SK-N-SH (cell line): ENCODE measurements around the gene COL5A1. TPM values are rescaled to one million over a fixed set of nuclear protein-coding genes. Genes with fewer than 3 reads are reported as not detected.

ENCODE experiments used
- CTCF ChIA-PET: fragments of 300-600, 350-600 bp; formaldehyde crosslinking; extraction: SDS; loops from one replicate; lab custom pipeline; 2021; lab: Yijun Ruan, JAX
- POLR2A ChIA-PET: fragments of 350-600 bp; sonication (Branson Sonifier 250); formaldehyde crosslinking; extraction: SDS; loops from one replicate; lab custom pipeline; 2020; ENCODE audit warnings: antibody characterized with exemption, inconsistent platforms; lab: Yijun Ruan, JAX
- DNase-seq: peaks from one replicate; pipeline ENCODE4 v3.0.0; 2012
- H2AFZ ChIP-seq: fragments of 200-600 bp; sonication (generic); 2 replicates; pipeline ENCODE4 v1.8.1; 2016; ENCODE audit warnings: antibody characterized with exemption, mild to moderate bottlenecking, low read depth
- H3F3A ChIP-seq: fragments of 200-600 bp; sonication (generic); replicated peaks from 2 replicates; pipeline ENCODE3; 2016; ENCODE audit warnings: antibody characterized with exemption, mild to moderate bottlenecking; ENCODE audit not compliant: insufficient read depth
- H3K27ac ChIP-seq, 2 experiments: fragments of 200-500 bp in 1 of 2; fragments of 200-600 bp in 1 of 2; sonication (Bioruptor generic) in 1 of 2; sonication (generic), shearing (Covaris generic) in 1 of 2; 2 replicates each; pipeline versions ENCODE4 v1.5.1 to v1.6.1; 2014 to 2016; ENCODE audit warnings: low read depth in 2 of 2, inconsistent platforms in 1 of 2, low read length in 1 of 2, mild to moderate bottlenecking in 1 of 2, mixed read lengths in 1 of 2
- H3K27me3 ChIP-seq: fragments of 200-600 bp; sonication (generic), shearing (Covaris generic); 2 replicates; pipeline ENCODE4 v1.6.1; 2016; ENCODE audit warnings: mixed run types; ENCODE audit not compliant: insufficient read depth
- H3K36me3 ChIP-seq, 2 experiments: fragments of 200-500 bp in 1 of 2; fragments of 200-600 bp in 1 of 2; sonication (Bioruptor generic) in 1 of 2; sonication (generic) in 1 of 2; replicated peaks in 1 of 2; 2 replicates each; pipeline versions ENCODE3 to v1.5.1; 2014 to 2016; ENCODE audit warnings: low read length in 1 of 2, mild to moderate bottlenecking in 1 of 2; ENCODE audit not compliant: insufficient read depth in 2 of 2, control insufficient read depth in 1 of 2
- H3K4me1 ChIP-seq, 2 experiments: fragments of 200-500 bp in 1 of 2; fragments of 200-600 bp in 1 of 2; sonication (Bioruptor generic) in 1 of 2; sonication (generic), shearing (Covaris generic) in 1 of 2; 2 replicates each; pipeline versions ENCODE4 v1.5.1 to v1.6.1; 2014 to 2016; ENCODE audit warnings: low read depth in 1 of 2, low read length in 1 of 2, mixed run types in 1 of 2; ENCODE audit not compliant: insufficient read depth in 2 of 2, control insufficient read depth in 1 of 2
- H3K4me2 ChIP-seq: fragments of 200-600 bp; sonication (generic), shearing (Covaris generic); 2 replicates; pipeline ENCODE4 v1.6.1; 2017; ENCODE audit warnings: mixed run types
- H3K4me3 ChIP-seq, 2 experiments: fragments of 200-500 bp in 1 of 2; fragments of 200-600 bp in 1 of 2; sonication (Bioruptor generic) in 1 of 2; sonication (generic), shearing (Covaris generic) in 1 of 2; 2 replicates each; pipeline versions ENCODE4 v1.5.1 to v1.8.1; 2014 to 2016; ENCODE audit warnings: low read depth in 2 of 2, inconsistent platforms in 1 of 2, low read length in 1 of 2, mild to moderate bottlenecking in 1 of 2, mixed read lengths in 1 of 2, moderate library complexity in 1 of 2
- H3K79me2 ChIP-seq: fragments of 200-600 bp; sonication (generic); 2 replicates; pipeline ENCODE4 v1.8.1; 2017; ENCODE audit warnings: mild to moderate bottlenecking; ENCODE audit not compliant: insufficient read depth
- H3K9ac ChIP-seq: fragments of 200-600 bp; sonication (generic); 2 replicates; pipeline ENCODE4 v1.6.1; 2017; ENCODE audit warnings: mixed run types
- H3K9me2 ChIP-seq: fragments of 200-600 bp; sonication (generic); 2 replicates; pipeline ENCODE4 v1.6.1; 2017; ENCODE audit warnings: mixed run types
- H3K9me3 ChIP-seq: fragments of 200-600 bp; sonication (generic); 2 replicates; pipeline ENCODE4 v1.6.1; 2017; ENCODE audit warnings: mixed run types, mild to moderate bottlenecking, moderate library complexity
- H4K20me1 ChIP-seq: fragments of 200-600 bp; sonication (generic); 2 replicates; pipeline ENCODE4 v1.6.1; 2017; ENCODE audit warnings: mild to moderate bottlenecking, mixed run types; ENCODE audit not compliant: insufficient read depth
- ELF1 ChIP-seq: IDR thresholded peaks from 2 replicates; pipeline ENCODE4 v1.4.0; 2012
- EP300 ChIP-seq, 2 experiments: IDR thresholded peaks; 2 replicates each; pipeline versions ENCODE4 v1.4.0 to v1.6.1; 2012; ENCODE audit warnings: borderline replicate concordance in 1 of 2, low read depth in 1 of 2, low read length in 1 of 2
- EZH2phosphoT487 ChIP-seq: fragments of 200-600 bp; sonication (generic); IDR thresholded peaks from 2 replicates; pipeline ENCODE4 v1.6.1; 2017; ENCODE audit warnings: low read depth, mixed run types, mild to moderate bottlenecking, antibody characterized with exemption, moderate library complexity, borderline replicate concordance
- FOSL2 ChIP-seq: IDR thresholded peaks from 2 replicates; pipeline ENCODE4 v1.4.0; 2012; ENCODE audit warnings: low read depth, mild to moderate bottlenecking, moderate library complexity, borderline replicate concordance
- FOXJ3 ChIP-seq: sonication (generic); formaldehyde crosslinking; IDR thresholded peaks from 2 replicates; pipeline ENCODE4 v1.5.1; 2020; ENCODE audit warnings: mild to moderate bottlenecking, missing genetic modification reagents
- GABPA ChIP-seq: IDR thresholded peaks from 2 replicates; pipeline ENCODE4 v1.4.0; 2012; ENCODE audit warnings: low read depth, mild to moderate bottlenecking
- GATA2 ChIP-seq: sonication (generic); formaldehyde crosslinking; IDR thresholded peaks from 2 replicates; pipeline ENCODE4 v1.5.0; 2020; ENCODE audit warnings: mild to moderate bottlenecking, missing genetic modification reagents
- MEF2A ChIP-seq: IDR thresholded peaks from 2 replicates; pipeline ENCODE4 v1.4.0; 2012; ENCODE audit warnings: low read depth, borderline replicate concordance
- NFIC ChIP-seq: IDR thresholded peaks from 2 replicates; pipeline ENCODE4 v1.4.0; 2012; ENCODE audit warnings: borderline replicate concordance
- POLR2AphosphoS5 ChIP-seq: IDR thresholded peaks from 2 replicates; pipeline ENCODE4 v1.6.1; 2012; ENCODE audit warnings: low read depth, low read length
- RCOR1 ChIP-seq: fragments of 150-350 bp; IDR thresholded peaks from 2 replicates; pipeline ENCODE4 v1.6.1; 2017; ENCODE audit warnings: antibody characterized with exemption, low read length
- RXRA ChIP-seq: IDR thresholded peaks from 2 replicates; pipeline ENCODE4 v1.4.0; 2012; ENCODE audit warnings: low read depth, mild to moderate bottlenecking, borderline replicate concordance
- SMC3 ChIP-seq: IDR thresholded peaks from 2 replicates; pipeline ENCODE4 v1.6.1; 2012; ENCODE audit warnings: low read depth, low read length, improper control_type of control experiment
- TEAD4 ChIP-seq: IDR thresholded peaks from 2 replicates; pipeline ENCODE4 v1.4.0; 2012; ENCODE audit warnings: mild to moderate bottlenecking, borderline replicate concordance; ENCODE audit not compliant: insufficient read depth
- USF1 ChIP-seq: IDR thresholded peaks from 2 replicates; pipeline ENCODE4 v1.4.0; 2012; ENCODE audit warnings: low read depth, borderline replicate concordance
- WGBS: methylation state at CpG from one replicate; pipeline ENCODE4 v1.1.6; 2017; ENCODE audit warnings: low lambda C conversion rate; 5-methylcytosine and 5-hydroxymethylcytosine counted together
- polyA plus RNA-seq, 3 experiments: library from polyadenylated mRNA; depleted of rRNA; stranded (reverse); fragments of >200 nt; gene quantifications; 2 replicates each; pipeline ENCODE4 v1.2.3, GENCODE V29; 2012
- TF ChIP-seq, protein P1 (sequence below): IDR thresholded peaks from 2 replicates; pipeline ENCODE4 v1.4.0; 2012; ENCODE audit warnings: low read depth

Gene COL5A1
- polyA plus RNA-seq, 1 of the 3 experiments (the other 2 are of a cell fraction): 73.8 TPM

GRCh38 chr9:134891053-134891452 lies 249.4 kb downstream of the COL5A1 start:
- Histone ChIP-seq H3K9ac (no peak overlapping the region), H3K27ac (no peak overlapping the region), H3K4me1 (peaks cover 0 to 9% of the 10 kb centered on the region in 2 experiments; a peak in 1 of 4 replicates), H3K27me3 (peaks cover 7% of the 10 kb centered on the region; the same call in 1 of the 2 replicates), H3F3A (no peaks in the 10 kb centered on the region), H3K36me3 (no peaks in the 10 kb centered on the region), H3K9me3 (no peaks in the 10 kb centered on the region), H3K4me2 (no peak overlapping the region), H3K4me3 (no peak overlapping the region), H4K20me1 (0 out of 2 replicates have a peak, but pooled peaks cover 4% of the 10 kb centered on the region), H3K9me2 (no peaks in the 10 kb centered on the region), H2AFZ (no peak overlapping the region), H3K79me2 (no peaks in the 10 kb centered on the region)
- TF ChIP-seq SMC3: no peak
- TF ChIP-seq GATA2: no peak
- no peak for TF ChIP-seq USF1
- TF ChIP-seq EZH2phosphoT487: no peak
- TF ChIP-seq, protein P1, sequence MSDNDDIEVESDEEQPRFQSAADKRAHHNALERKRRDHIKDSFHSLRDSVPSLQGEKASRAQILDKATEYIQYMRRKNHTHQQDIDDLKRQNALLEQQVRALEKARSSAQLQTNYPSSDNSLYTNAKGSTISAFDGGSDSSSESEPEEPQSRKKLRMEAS: no peak
- no peak for TF ChIP-seq EP300 (IDR thresholded peaks at IDR 0.05; ENCODE audit: borderline replicate concordance in 1 of 2, low read depth in 1 of 2, low read length in 1 of 2)
- no peak for TF ChIP-seq POLR2AphosphoS5
- TF ChIP-seq FOXJ3: no peak
- no peak for TF ChIP-seq GABPA
- POLR2A ChIA-PET: no interaction called here
- CTCF ChIA-PET: interaction anchor here (1.0 kb wide), 1 partner anchor 96 kb away, joined by 3 read pairs; no protein-coding TSS in a partner anchor
- 63% methylated on average over 7 of the region's 8 CpGs for WGBS
- no peak for DNase-seq

DNA sequence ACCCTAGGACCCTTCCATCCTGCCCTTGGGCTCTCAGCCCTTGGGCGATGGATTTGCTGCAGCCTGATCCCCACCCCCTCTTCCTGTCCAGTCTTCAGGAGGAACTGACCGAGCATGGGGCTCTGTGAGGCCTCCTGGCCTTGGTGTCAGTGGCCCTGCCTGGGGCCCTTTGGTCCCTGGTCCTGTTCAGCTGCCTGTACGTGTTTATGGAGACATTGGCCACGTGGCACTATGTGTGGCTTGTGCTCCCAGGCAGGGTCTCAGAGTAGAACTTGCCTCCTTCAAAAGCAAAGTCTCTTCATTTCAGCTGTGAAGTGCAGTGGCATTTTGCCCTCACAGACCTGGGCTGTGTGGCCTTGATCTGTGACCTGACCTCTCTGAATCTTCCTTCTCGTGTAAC lies 250.1 kb downstream of the COL5A1 start:
- H3K79me2 ChIP-seq: no peaks in the 10 kb centered on the region
- CTCF ChIA-PET: no interaction called here
- H3F3A ChIP-seq: no peaks in the 10 kb centered on the region
- DNase-seq: no peak
- H3K27me3 ChIP-seq: peaks cover 7% of the 10 kb centered on the region; the same call in 1 of the 2 replicates
- no peak overlapping the region for H3K4me2 ChIP-seq
- no peaks in the 10 kb centered on the region for H3K36me3 ChIP-seq
- no peak overlapping the region for H3K9ac ChIP-seq
- no peak for TF ChIP-seq RCOR1
- no peak for TF ChIP-seq TEAD4
- no peak for TF ChIP-seq FOSL2
- no peak for TF ChIP-seq RXRA
- TF ChIP-seq MEF2A: no peak
- TF ChIP-seq, protein P1: no peak
- TF ChIP-seq NFIC: no peak
- TF ChIP-seq GATA2: no peak
- no peak for TF ChIP-seq ELF1
- POLR2A ChIA-PET: no interaction called here
- H4K20me1 ChIP-seq: 0 out of 2 replicates have a peak, but pooled peaks cover 4% of the 10 kb centered on the region
- H2AFZ ChIP-seq: no peak overlapping the region
- no peak overlapping the region for H3K4me3 ChIP-seq
- no peaks in the 10 kb centered on the region for H3K9me2 ChIP-seq
- no peaks in the 10 kb centered on the region for H3K9me3 ChIP-seq
- 40% methylated on average over 2 of the region's 5 CpGs for WGBS
- no peak overlapping the region for H3K27ac ChIP-seq
- peaks cover 0 to 9% of the 10 kb centered on the region in 2 experiments; a peak in 2 of 4 replicates for H3K4me1 ChIP-seq
